Measurements from ENCODE around the gene GOLGA6B. TPM values are rescaled to one million over a fixed set of nuclear protein-coding genes. Genes with fewer than 3 reads are reported as not detected.
"Not testable (repeated sequence)": the region's sequence is repeated elsewhere in the genome, so short reads cannot be mapped to it uniquely, and the experiment has no call there.

Gene GOLGA6B
- total RNA-seq, 1 experiment from 2014 or later: 0.11 TPM

GRCh38 chr15:72628249-72629067 lies 26.0 kb upstream of the GOLGA6B start:
- H3K9me2 ChIP-seq (replicated peaks; ENCODE audit: low read length); H4K20me1 ChIP-seq (ENCODE audit: low read length); intact Hi-C loops (cut with micrococcal nuclease); H3K27ac ChIP-seq (ENCODE audit: low read length); H2AFZ ChIP-seq (ENCODE audit: low read length); POLR2A ChIA-PET (ENCODE audit: unreplicated experiment); H3K4me3 ChIP-seq (ENCODE audit: low read length); H3K36me3 ChIP-seq (ENCODE audit: low read depth, low read length); H3K4me1 ChIP-seq (ENCODE audit: insufficient read depth, low read length); H3K79me2 ChIP-seq (ENCODE audit: low read length); H3K9ac ChIP-seq (ENCODE audit: low read length); H3K27me3 ChIP-seq (ENCODE audit: low read length); ATAC-seq; H3K4me2 ChIP-seq (ENCODE audit: low read length); H3K9me3 ChIP-seq (ENCODE audit: low read length); BruUV-seq (replicated peaks); H3F3A ChIP-seq (ENCODE audit: low read length, unreplicated experiment); CTCF ChIA-PET: not testable (repeated sequence)
- DNase-seq: peak; percentile 5

GRCh38 chr15:72629068-72629570 lies 25.4 kb upstream of the GOLGA6B start:
- H3K36me3 ChIP-seq (ENCODE audit: low read depth, low read length); H2AFZ ChIP-seq (ENCODE audit: low read length); CTCF ChIA-PET; ATAC-seq; BruUV-seq (replicated peaks); H3K79me2 ChIP-seq (ENCODE audit: low read length); H3F3A ChIP-seq (ENCODE audit: low read length, unreplicated experiment); H3K9ac ChIP-seq (ENCODE audit: low read length); H3K4me1 ChIP-seq (ENCODE audit: insufficient read depth, low read length); H3K9me3 ChIP-seq (ENCODE audit: low read length); DNase-seq; intact Hi-C loops (cut with micrococcal nuclease); H3K27ac ChIP-seq (ENCODE audit: low read length); H3K4me3 ChIP-seq (ENCODE audit: low read length); H4K20me1 ChIP-seq (ENCODE audit: low read length); POLR2A ChIA-PET (ENCODE audit: unreplicated experiment); H3K27me3 ChIP-seq (ENCODE audit: low read length); H3K4me2 ChIP-seq (ENCODE audit: low read length); H3K9me2 ChIP-seq (replicated peaks; ENCODE audit: low read length): not testable (repeated sequence)

- H3K9me3 ChIP-seq (ENCODE audit: low read length); H3K9ac ChIP-seq (ENCODE audit: low read length); H3K4me2 ChIP-seq (ENCODE audit: low read length); H3K36me3 ChIP-seq (ENCODE audit: low read depth, low read length); intact Hi-C loops (cut with micrococcal nuclease); CTCF ChIA-PET; H3F3A ChIP-seq (ENCODE audit: low read length, unreplicated experiment); H4K20me1 ChIP-seq (ENCODE audit: low read length); H3K27ac ChIP-seq (ENCODE audit: low read length); H3K4me3 ChIP-seq (ENCODE audit: low read length); H2AFZ ChIP-seq (ENCODE audit: low read length); H3K9me2 ChIP-seq (replicated peaks; ENCODE audit: low read length); H3K27me3 ChIP-seq (ENCODE audit: low read length); H3K4me1 ChIP-seq (ENCODE audit: insufficient read depth, low read length); POLR2A ChIA-PET (ENCODE audit: unreplicated experiment); H3K79me2 ChIP-seq (ENCODE audit: low read length): not testable (repeated sequence)
- DNase-seq (peak; percentile 76), ATAC-seq (peak; percentile 86)
- BruUV-seq (replicated peaks): TSS peak; percentile 98
These were observed 17.8 kb upstream of the GOLGA6B start for GRCh38 chr15:72636519-72637282.

GRCh38 chr15:72639759-72640483 lies 14.6 kb upstream of the GOLGA6B start:
- H3K79me2 ChIP-seq (ENCODE audit: low read length); POLR2A ChIA-PET (ENCODE audit: unreplicated experiment); H3K9ac ChIP-seq (ENCODE audit: low read length); H3K4me1 ChIP-seq (ENCODE audit: insufficient read depth, low read length); H3K36me3 ChIP-seq (ENCODE audit: low read depth, low read length); H3K9me2 ChIP-seq (replicated peaks; ENCODE audit: low read length); H4K20me1 ChIP-seq (ENCODE audit: low read length); DNase-seq; CTCF ChIA-PET; ATAC-seq; H3K27me3 ChIP-seq (ENCODE audit: low read length); H3K4me3 ChIP-seq (ENCODE audit: low read length); BruUV-seq (replicated peaks); H3K9me3 ChIP-seq (ENCODE audit: low read length); H3F3A ChIP-seq (ENCODE audit: low read length, unreplicated experiment); H3K27ac ChIP-seq (ENCODE audit: low read length); H2AFZ ChIP-seq (ENCODE audit: low read length); intact Hi-C loops (cut with micrococcal nuclease); H3K4me2 ChIP-seq (ENCODE audit: low read length): not testable (repeated sequence)

GRCh38 chr15:72642271-72642670 lies 12.2 kb upstream of the GOLGA6B start:
- BruUV-seq (replicated peaks); ATAC-seq: not testable (repeated sequence)

GRCh38 chr15:72648631-72649253 lies 5.8 kb upstream of the GOLGA6B start:
- POLR2A ChIA-PET (ENCODE audit: unreplicated experiment); DNase-seq; BruUV-seq (replicated peaks); intact Hi-C loops (cut with micrococcal nuclease); H3K27ac ChIP-seq (ENCODE audit: low read length); H3K4me2 ChIP-seq (ENCODE audit: low read length); H3K9me3 ChIP-seq (ENCODE audit: low read length); H3K9ac ChIP-seq (ENCODE audit: low read length); ATAC-seq; H3K79me2 ChIP-seq (ENCODE audit: low read length); H3K4me3 ChIP-seq (ENCODE audit: low read length); H2AFZ ChIP-seq (ENCODE audit: low read length); H3K9me2 ChIP-seq (replicated peaks; ENCODE audit: low read length); H3F3A ChIP-seq (ENCODE audit: low read length, unreplicated experiment); H4K20me1 ChIP-seq (ENCODE audit: low read length); H3K4me1 ChIP-seq (ENCODE audit: insufficient read depth, low read length); H3K36me3 ChIP-seq (ENCODE audit: low read depth, low read length); CTCF ChIA-PET; H3K27me3 ChIP-seq (ENCODE audit: low read length): not testable (repeated sequence)

More at GRCh38 chr15:72642271-72642670, 12.2 kb upstream of the GOLGA6B start:
- H3K9me2 ChIP-seq (replicated peaks; ENCODE audit: low read length); DNase-seq; H3K79me2 ChIP-seq (ENCODE audit: low read length); H3K9ac ChIP-seq (ENCODE audit: low read length); intact Hi-C loops (cut with micrococcal nuclease); POLR2A ChIA-PET (ENCODE audit: unreplicated experiment); H3K27me3 ChIP-seq (ENCODE audit: low read length); CTCF ChIA-PET; H3K4me1 ChIP-seq (ENCODE audit: insufficient read depth, low read length); H2AFZ ChIP-seq (ENCODE audit: low read length); H4K20me1 ChIP-seq (ENCODE audit: low read length); H3K4me2 ChIP-seq (ENCODE audit: low read length); H3K9me3 ChIP-seq (ENCODE audit: low read length); H3K36me3 ChIP-seq (ENCODE audit: low read depth, low read length); H3F3A ChIP-seq (ENCODE audit: low read length, unreplicated experiment); H3K4me3 ChIP-seq (ENCODE audit: low read length); H3K27ac ChIP-seq (ENCODE audit: low read length): not testable (repeated sequence)

All from PC-3 (cell line).